GM12892 (cell line): ENCODE results near the gene PPP1R9A.

Source experiments
- POLR2A ChIP-seq: IDR thresholded peaks from 2 replicates; pipeline ENCODE4 v1.6.1; 2011; ENCODE audit warnings: low read depth, low read length, control low read depth
- POLR2AphosphoS5 ChIP-seq: IDR thresholded peaks from 2 replicates; pipeline ENCODE4 v1.6.1; 2011; ENCODE audit warnings: low read depth, low read length, control low read depth

DNA sequence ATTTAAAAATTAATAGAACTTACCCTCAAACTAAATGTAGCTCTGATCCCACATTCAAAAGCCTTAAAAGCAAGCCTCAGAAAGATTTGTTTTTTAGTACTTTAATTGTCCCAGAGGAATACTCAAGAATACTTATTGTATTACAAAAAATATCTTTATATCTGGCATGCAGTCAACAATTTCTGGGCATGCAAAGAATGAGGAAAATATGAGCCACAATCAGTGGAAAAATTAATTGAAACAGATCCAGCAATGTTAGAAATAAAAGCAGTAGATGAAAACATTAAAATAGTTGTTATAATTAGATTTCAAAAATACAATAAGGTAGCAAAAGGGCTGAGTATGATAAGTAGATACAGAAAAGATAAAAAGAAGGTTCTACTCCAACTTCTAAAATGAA is 262.3 kb downstream of the PPP1R9A start:
- TF ChIP-seq POLR2A, result no peak
- TF ChIP-seq POLR2AphosphoS5, result no peak
